ENCODE data around the gene TRPT1. TPM values are rescaled to one million over a fixed set of nuclear protein-coding genes. Genes with fewer than 3 reads are reported as not detected.
"Not testable (repeated sequence)": the region's sequence is repeated elsewhere in the genome, so short reads cannot be mapped to it uniquely, and the experiment has no call there.

Gene TRPT1
- total and polyA plus RNA-seq, 12 donors, result 17.9 to 205 (median 59.6) TPM

DNA sequence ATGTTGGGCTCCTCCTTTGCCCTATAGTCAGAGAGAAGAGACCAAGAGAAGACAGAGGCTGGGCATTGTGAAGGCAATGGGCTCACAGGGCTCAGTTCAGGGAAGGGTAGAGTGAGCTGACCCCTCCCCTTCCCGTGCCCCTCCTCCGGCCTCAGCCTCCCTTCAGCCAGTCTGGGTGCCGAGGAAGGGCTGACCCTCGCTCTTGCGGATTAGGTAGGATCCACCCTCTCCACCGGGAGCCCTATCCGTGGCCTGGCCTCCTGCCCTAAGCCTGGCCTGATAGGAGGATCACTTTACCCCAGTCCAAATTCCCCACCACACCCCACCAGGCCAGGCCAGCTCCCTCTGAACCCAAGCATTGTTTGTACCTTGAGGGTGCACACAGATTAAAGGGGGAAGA is 22.6 kb upstream of the TRPT1 start:
- intact Hi-C loops (cut with DNase I), result no loop called here
- WGBS, 4 donors, result 64 to 80% (median 75%) methylated on average over 4 to 7 of the region's 7 CpGs
- Histone ChIP-seq H3K27ac (no peak overlapping the region), H3K36me3 (replicated peaks in 1 of 2) (peaks cover 0 to 7% of the 10 kb centered on the region in 2 donors), H3K9me3 (replicated peaks in 1 of 3) (no peaks in the 10 kb centered on the region), H3K27me3 (no peaks in the 10 kb centered on the region), H3K4me1 (replicated peaks in 1 of 2) (peaks cover 37 to 45% of the 10 kb centered on the region in 2 donors), H3K4me3 (no peak overlapping the region)
- TF ChIP-seq CTCF (IDR thresholded peaks at IDR 0.05), result no peak
- peak in 1 of 7 donors; percentile 17 for DNase-seq

DNA sequence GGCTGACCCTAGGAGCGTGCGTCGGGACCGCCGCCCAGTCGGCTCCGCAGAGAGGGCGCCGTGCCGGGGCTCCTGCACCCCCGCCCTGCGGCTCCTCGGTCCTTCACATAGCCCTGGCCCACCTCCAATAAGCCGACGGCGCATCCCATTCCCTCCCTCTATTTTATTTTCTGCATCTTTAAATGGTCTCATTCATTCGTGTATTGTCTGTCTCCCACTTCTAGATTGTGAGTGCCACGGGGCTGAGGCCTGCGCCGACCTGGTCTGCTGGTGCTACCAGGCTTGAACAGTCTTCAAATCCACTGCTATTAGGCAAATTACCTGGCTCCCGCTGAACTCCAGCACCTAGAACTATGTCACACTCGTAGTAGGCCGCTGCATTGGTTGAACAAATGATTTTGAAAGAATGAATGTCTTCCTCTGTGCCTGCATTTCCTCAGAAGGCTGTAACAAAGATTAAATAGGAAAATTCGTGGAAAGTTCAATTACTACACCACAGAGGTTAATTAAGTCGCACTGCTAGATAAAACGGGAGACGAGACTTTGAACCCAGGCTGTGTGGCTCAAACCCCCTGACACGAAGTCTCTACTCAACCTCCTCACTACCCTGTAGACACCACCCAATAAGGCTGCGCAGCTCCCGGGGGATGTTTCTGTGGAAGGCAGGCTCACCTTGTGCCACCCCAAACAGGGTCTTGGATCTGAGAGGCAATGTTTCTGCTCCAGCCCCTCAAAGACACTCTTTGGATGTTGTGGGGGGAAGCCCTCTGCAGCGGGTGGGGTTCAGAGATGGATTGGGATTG is 21.9 kb upstream of the TRPT1 start:
- 33 to 44% (median 41%) methylated on average over 28 to 31 of the region's 31 CpGs for WGBS, 4 donors
- Histone ChIP-seq H3K4me1 (replicated peaks in 1 of 2) (peaks cover 32 to 44% of the 10 kb centered on the region in 2 donors), H3K4me3 (peak overlapping the region in 2 of 4 donors; percentile 72 to 82), H3K9me3 (replicated peaks in 1 of 3) (no peaks in the 10 kb centered on the region), H3K27ac (peak overlapping the region in 4 of 5 donors; percentile 68 to 90 (median 87)), H3K36me3 (replicated peaks in 1 of 2) (peaks cover 0 to 12% of the 10 kb centered on the region in 2 donors), H3K27me3 (no peaks in the 10 kb centered on the region)
- peak in 2 of 7 donors; percentile 32 to 33 for DNase-seq
- TF ChIP-seq CTCF (IDR thresholded peaks at IDR 0.05), result no peak
- no peak for TF ChIP-seq POLR2A (IDR thresholded peaks at IDR 0.05)
- intact Hi-C loops (cut with DNase I), result no loop called here

DNA sequence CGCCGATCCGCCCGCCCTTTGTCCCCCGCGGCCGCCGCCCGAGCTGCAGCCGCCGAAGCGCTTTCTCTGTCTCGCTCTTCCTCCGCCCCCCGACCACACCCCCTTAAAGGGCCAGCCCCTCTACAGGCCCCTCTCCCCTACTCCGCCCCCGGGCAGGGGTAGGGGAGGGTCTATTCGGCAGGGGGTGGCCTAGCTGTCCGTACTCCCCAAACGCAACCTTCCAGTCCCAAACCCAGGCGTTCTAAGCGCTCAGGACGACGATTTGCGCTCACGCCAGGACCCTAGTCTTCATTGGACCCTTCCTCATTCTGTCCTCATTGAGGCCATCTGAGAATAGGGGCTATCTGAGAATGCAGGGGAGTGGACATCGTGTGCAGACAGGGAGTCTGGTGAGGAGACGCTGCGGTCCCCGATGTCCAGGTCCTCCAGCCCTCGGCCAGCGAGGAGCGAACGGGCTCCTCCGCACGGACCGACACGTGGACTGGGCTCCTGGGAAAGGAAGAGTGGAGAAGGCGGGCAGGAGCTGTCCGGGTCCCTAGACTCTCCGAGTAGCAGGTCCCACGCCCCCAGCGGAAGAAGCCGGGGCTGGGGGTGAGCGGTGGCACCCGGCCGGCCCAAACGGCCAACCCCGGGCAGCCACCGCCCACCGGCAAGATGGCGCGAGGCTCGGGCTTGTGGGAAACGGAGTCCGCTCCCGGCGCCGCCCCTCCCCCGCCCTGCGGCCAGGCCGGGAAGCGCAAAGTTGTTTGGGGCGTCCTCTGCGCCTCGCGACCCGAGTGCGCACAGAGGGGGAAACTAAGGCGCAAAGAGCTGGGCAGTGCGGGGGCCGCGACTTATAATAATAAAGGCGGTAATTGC is 21.1 kb upstream of the TRPT1 start, which contains the start of gene PPP1R14B:
PPP1R14B (minus strand) TSS at position 73 of the 858 bp plus-strand sequence. CDS start 270 bp downstream, outside the sequence.
- Histone ChIP-seq H3K4me1 (replicated peaks in 1 of 2) (peaks cover 32 to 44% of the 10 kb centered on the region in 2 donors), H3K9me3 (replicated peaks in 1 of 3) (no peaks in the 10 kb centered on the region), H3K27ac (peak within 1 kb of the TSS; percentile 85 to 90 (median 87)), H3K27me3 (no peaks in the 10 kb centered on the region), H3K4me3 (peak within 1 kb of the TSS; percentile 72 to 82 (median 76)), H3K36me3 (replicated peaks in 1 of 2) (peaks cover 0 to 12% of the 10 kb centered on the region in 2 donors)
- 0% methylated on average over 19 to 74 of the region's 74 CpGs for WGBS, 4 donors
- peak in 4 of 6 experiments; percentile 13 to 27 (median 24) for TF ChIP-seq CTCF (IDR thresholded peaks at IDR 0.05)
- peak in 1 of 2 donors; percentile 18 for TF ChIP-seq POLR2A (IDR thresholded peaks at IDR 0.05)
- peak; percentile 87 to 92 (median 90) for DNase-seq
- intact Hi-C loops (cut with DNase I), result no loop called here

DNA sequence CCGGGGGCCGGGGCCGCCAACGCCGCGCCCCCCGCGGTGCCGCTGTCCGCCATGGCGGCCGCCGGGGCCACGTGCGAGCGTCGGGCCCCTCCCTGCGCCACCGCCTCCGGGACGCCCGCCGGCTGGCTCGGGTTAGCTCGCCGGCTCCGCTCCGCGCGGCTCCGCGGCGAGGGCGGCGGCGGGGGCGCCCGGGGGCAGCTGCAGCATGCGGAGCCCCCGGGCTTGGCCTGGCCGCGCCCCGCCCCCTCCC is 20.6 kb upstream of the TRPT1 start:
- Histone ChIP-seq H3K27ac (peak overlapping the region in 3 of 5 donors; percentile 84 to 90 (median 87)), H3K4me3 (peak overlapping the region in 2 of 4 donors; percentile 59 to 72), H3K4me1 (replicated peaks in 1 of 2) (peaks cover 33 to 44% of the 10 kb centered on the region in 2 donors), H3K36me3 (replicated peaks in 1 of 2) (peaks cover 0 to 12% of the 10 kb centered on the region in 2 donors)
- H3K9me3 ChIP-seq (replicated peaks in 1 of 3); intact Hi-C loops (cut with DNase I); H3K27me3 ChIP-seq; DNase-seq: not testable (repeated sequence)
- WGBS, 4 donors, result 0 to 1% (median 0%) methylated on average over 15 to 41 of the region's 43 CpGs; no CpG with 5 or more reads in 1 of the 4 donors
